Tibial nerve (tissue), 4 donors: ENCODE data around the gene CEP112. TPM values are rescaled to one million over a fixed set of nuclear protein-coding genes. Genes with fewer than 3 reads are reported as not detected.

ENCODE experiments used
- DNase-seq, 2 donors: peaks; one replicate each; pipeline ENCODE4 v3.0.0-alpha.2; 2019; ENCODE audit warnings: low spot score in 2 of 2
- H3K27ac ChIP-seq, 4 donors: fragments of 200-600 bp; sonication (generic) in 3 of 4; one replicate each; pipeline ENCODE4 v1.5.1; 2017 to 2019; ENCODE audit warnings: mild to moderate bottlenecking in 1 of 4
- H3K27me3 ChIP-seq, 2 donors: fragments of 200-600 bp; sonication (generic) in 1 of 2; one replicate each; pipeline versions ENCODE4 v1.5.1 to v1.6.0; 2017 to 2019
- H3K36me3 ChIP-seq, 3 donors: fragments of 200-600 bp; sonication (generic); one replicate each; pipeline ENCODE4 v1.5.1; 2018 to 2019
- H3K4me1 ChIP-seq, 4 donors: fragments of 200-600 bp; sonication (generic) in 3 of 4; one replicate each; pipeline ENCODE4 v1.5.1; 2017 to 2019
- H3K4me3 ChIP-seq, 4 donors: fragments of 200-600 bp; sonication (generic) in 3 of 4; one replicate each; pipeline ENCODE4 v1.5.1; 2017 to 2019; ENCODE audit warnings: mild to moderate bottlenecking in 1 of 4, moderate library complexity in 1 of 4
- H3K9me3 ChIP-seq, 4 donors: fragments of 200-600 bp; sonication (generic) in 3 of 4; one replicate each; pipeline ENCODE4 v1.5.1; 2017 to 2019
- EP300 ChIP-seq, 2 donors: sonication (generic); formaldehyde crosslinking; IDR thresholded peaks; one replicate each; pipeline ENCODE4 v1.6.1; 2017; ENCODE audit warnings: antibody characterized with exemption in 2 of 2, mild to moderate bottlenecking in 1 of 2
- POLR2A ChIP-seq, 2 donors: fragments of 450-650 bp; IDR thresholded peaks; one replicate each; pipeline ENCODE4 v1.6.1; 2017; ENCODE audit warnings: antibody characterized with exemption in 2 of 2, mild to moderate bottlenecking in 2 of 2, moderate library complexity in 2 of 2
- WGBS, 2 donors: methylation state at CpG; one replicate each; pipeline ENCODE4 v1.1.5; 2018; 5-methylcytosine and 5-hydroxymethylcytosine counted together
- total RNA-seq, 4 donors: library from RNA; depleted of rRNA; stranded (reverse); fragments of >200 nt; gene quantifications; one replicate each; pipeline ENCODE4 v1.1.0, GENCODE V29; 2016
- TF ChIP-seq, protein P1 (sequence below), 5 experiments: fragments of 200-600 bp in 3 of 5; fragments of 450-650 bp in 2 of 5; sonication (generic) in 3 of 5; IDR thresholded peaks; one replicate each; pipeline ENCODE4 v1.5.1; 2016 to 2019; ENCODE audit warnings: antibody characterized with exemption in 5 of 5, mild to moderate bottlenecking in 3 of 5, moderate library complexity in 2 of 5

CEP112 gene
- total RNA-seq, 4 donors from 2014 or later = 26.0 to 46.8 (median 34.2) TPM

DNA sequence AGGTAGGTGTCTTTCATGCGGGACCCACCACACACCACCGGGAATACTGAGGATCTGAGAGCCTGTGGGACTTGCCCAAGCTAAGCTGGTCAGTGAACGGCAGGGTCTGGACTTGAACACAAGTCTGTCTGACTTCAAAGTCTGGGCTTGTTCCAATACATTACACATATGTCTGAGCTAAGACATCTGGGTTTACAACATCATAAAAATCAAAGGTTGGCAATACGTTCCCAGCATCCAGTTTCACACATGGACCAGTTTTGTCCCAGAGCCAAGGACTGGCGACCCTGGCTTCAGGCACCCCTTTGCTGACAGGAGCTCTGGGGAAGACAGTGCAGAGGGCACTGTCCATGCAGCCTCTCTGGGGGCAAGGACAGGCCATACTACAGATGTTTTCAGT is 602.6 kb downstream of the CEP112 start:
- Histone ChIP-seq H3K27ac (no peak overlapping the region), H3K4me1 (peaks cover 0 to 22% (median 0%) of the 10 kb centered on the region in 4 donors), H3K27me3 (no peaks in the 10 kb centered on the region), H3K36me3 (no peaks in the 10 kb centered on the region), H3K9me3 (no peaks in the 10 kb centered on the region), H3K4me3 (no peak overlapping the region)
- 85 to 88% methylated on average over 5 of the region's 5 CpGs for WGBS, 2 donors
- DNase-seq = no peak
- TF ChIP-seq, protein P1, sequence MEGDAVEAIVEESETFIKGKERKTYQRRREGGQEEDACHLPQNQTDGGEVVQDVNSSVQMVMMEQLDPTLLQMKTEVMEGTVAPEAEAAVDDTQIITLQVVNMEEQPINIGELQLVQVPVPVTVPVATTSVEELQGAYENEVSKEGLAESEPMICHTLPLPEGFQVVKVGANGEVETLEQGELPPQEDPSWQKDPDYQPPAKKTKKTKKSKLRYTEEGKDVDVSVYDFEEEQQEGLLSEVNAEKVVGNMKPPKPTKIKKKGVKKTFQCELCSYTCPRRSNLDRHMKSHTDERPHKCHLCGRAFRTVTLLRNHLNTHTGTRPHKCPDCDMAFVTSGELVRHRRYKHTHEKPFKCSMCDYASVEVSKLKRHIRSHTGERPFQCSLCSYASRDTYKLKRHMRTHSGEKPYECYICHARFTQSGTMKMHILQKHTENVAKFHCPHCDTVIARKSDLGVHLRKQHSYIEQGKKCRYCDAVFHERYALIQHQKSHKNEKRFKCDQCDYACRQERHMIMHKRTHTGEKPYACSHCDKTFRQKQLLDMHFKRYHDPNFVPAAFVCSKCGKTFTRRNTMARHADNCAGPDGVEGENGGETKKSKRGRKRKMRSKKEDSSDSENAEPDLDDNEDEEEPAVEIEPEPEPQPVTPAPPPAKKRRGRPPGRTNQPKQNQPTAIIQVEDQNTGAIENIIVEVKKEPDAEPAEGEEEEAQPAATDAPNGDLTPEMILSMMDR (IDR thresholded peaks at IDR 0.05) = no peak
- TF ChIP-seq POLR2A (IDR thresholded peaks at IDR 0.05) (no peak), EP300 (IDR thresholded peaks at IDR 0.05) (no peak)

DNA sequence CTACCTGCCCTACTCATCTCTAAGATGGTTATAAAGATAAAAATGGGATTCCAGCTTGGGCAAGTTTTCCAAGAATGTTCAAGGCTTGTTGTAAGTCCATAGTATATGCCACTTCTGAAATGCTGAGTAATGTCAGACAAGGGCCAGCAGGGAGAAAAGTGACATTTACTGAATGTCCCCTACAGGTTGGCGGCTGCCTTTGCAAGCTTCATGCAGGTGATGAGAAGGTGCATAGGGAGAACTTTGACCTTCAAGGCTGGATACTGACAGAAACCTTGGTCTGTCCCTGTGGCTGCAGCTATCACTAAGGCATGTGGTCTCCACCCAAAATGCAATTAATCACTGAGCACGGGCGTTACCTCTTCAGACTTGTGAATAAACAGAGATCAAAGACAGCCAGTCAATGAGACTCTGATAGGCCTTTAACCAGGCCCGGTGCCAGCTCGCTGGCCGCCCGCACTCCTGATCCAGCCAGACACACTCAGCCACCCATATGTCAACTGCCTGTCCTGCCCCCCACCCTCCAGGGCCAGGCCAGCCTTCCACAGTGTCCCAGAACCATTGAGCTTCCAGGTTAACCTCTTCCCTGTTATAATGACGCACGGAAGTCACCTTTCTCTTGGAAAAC is 603.6 kb downstream of the CEP112 start:
- H3K27ac ChIP-seq = no peak overlapping the region
- no peak overlapping the region for H3K4me3 ChIP-seq
- H3K27me3 ChIP-seq = no peaks in the 10 kb centered on the region
- H3K4me1 ChIP-seq = peaks cover 0 to 12% (median 0%) of the 10 kb centered on the region in 4 donors
- TF ChIP-seq POLR2A (IDR thresholded peaks at IDR 0.05) (no peak), EP300 (IDR thresholded peaks at IDR 0.05) (no peak)
- TF ChIP-seq, protein P1 (IDR thresholded peaks at IDR 0.05) = no peak
- H3K36me3 ChIP-seq = no peaks in the 10 kb centered on the region
- no peak for DNase-seq
- WGBS, 2 donors = 83 to 88% methylated on average over 9 of the region's 9 CpGs
- no peaks in the 10 kb centered on the region for H3K9me3 ChIP-seq

DNA sequence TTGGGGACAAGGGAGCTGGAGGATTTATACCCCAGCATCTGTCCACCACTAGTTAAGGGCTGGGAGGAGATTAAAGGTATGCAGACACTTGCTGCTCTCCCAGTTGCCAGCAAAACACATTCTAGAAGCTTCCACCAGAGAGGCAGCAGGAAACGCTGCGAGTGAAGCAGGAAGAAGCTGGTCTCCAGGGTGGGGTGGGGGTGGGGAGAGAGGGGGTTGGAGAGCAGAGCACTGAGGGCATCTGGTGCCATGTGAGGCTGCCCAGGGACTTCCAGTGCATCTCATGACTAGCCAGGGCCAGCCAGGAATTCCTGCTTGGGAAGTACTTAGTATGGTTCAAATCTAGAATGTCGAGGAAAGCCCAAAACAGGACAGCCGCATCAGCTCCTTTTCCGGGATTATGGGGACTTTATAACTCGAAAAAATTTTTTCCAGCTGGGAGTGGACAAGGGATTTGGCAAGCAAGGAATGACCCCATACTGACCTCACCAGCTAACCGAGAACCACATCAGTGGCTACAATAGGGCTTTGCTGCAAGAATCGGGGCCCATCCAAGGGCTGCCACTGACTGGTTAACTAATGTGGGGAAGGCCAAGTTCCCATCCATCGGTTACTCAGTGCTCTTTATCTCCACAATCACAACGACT is 604.3 kb downstream of the CEP112 start:
- Histone ChIP-seq H3K9me3 (no peaks in the 10 kb centered on the region), H3K4me3 (no peak overlapping the region), H3K27ac (no peak overlapping the region), H3K36me3 (no peaks in the 10 kb centered on the region), H3K27me3 (no peaks in the 10 kb centered on the region), H3K4me1 (peaks cover 0 to 11% (median 0%) of the 10 kb centered on the region in 4 donors)
- 43 to 59% methylated on average over 10 of the region's 10 CpGs for WGBS, 2 donors
- no peak for DNase-seq
- TF ChIP-seq EP300 (IDR thresholded peaks at IDR 0.05) = no peak
- TF ChIP-seq, protein P1 (IDR thresholded peaks at IDR 0.05) = no peak
- TF ChIP-seq POLR2A (IDR thresholded peaks at IDR 0.05) = no peak

DNA sequence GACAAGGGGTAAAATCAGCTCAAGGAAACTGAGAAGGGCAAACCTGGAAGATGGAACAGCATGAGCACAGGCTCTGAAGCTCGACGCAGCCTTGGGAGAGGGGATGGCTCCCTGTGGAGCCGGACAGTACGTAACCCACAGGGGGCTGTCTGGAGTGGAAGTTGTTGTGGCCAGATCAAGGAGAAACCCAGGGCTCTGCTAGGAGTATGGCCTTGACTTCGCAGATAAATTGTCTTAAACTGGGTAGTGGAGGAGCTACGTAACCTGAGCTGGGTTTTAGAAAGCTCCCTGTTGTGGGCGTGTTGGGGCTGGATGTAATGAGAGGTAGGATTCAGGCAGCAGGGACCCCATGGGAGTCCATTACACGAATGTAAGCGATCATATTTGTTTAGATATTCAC is 605.0 kb downstream of the CEP112 start:
- H3K36me3 ChIP-seq = no peaks in the 10 kb centered on the region
- TF ChIP-seq, protein P1 (IDR thresholded peaks at IDR 0.05) = no peak
- TF ChIP-seq POLR2A (IDR thresholded peaks at IDR 0.05) (no peak), EP300 (IDR thresholded peaks at IDR 0.05) (no peak)
- no peaks in the 10 kb centered on the region for H3K27me3 ChIP-seq
- H3K4me3 ChIP-seq = no peak overlapping the region
- DNase-seq = no peak
- no peak overlapping the region for H3K27ac ChIP-seq
- H3K4me1 ChIP-seq = peaks cover 0 to 11% (median 0%) of the 10 kb centered on the region in 4 donors
- WGBS, 2 donors = 73 to 85% methylated on average over 9 of the region's 9 CpGs
- no peaks in the 10 kb centered on the region for H3K9me3 ChIP-seq

Other genes starting within 250 kb of the CEP112 start
- not detected for gene APOH, start 37.3 kb upstream of the CEP112 start, total RNA-seq
- 10 to 100 TPM; 55.8 to 90.7 (median 66.7) TPM for gene PRKCA, start 110.5 kb upstream of the CEP112 start, total RNA-seq